AG04450 (cell line): ENCODE data around the gene NCEH1. TPM values are rescaled to one million over a fixed set of nuclear protein-coding genes. Genes with fewer than 3 reads are reported as not detected.

Source experiments
- CTCF ChIA-PET: fragments of 300-600, 350-600 bp; formaldehyde crosslinking; extraction: SDS; loops from one replicate; lab custom pipeline; 2022; ENCODE audit warnings: antibody characterized with exemption, inconsistent platforms; lab: Charles Lee
- POLR2A ChIA-PET: fragments of 350-600 bp; formaldehyde crosslinking; extraction: SDS; loops from one replicate; lab custom pipeline; 2021; ENCODE audit warnings: antibody characterized with exemption, inconsistent platforms; lab: Yijun Ruan, JAX
- DNase-seq: peaks from one replicate; pipeline ENCODE4 v3.0.0-alpha.2; 2011; ENCODE audit warnings: low read depth, low spot score
- H3K27ac ChIP-seq: one replicate; pipeline ENCODE4 v1.5.1; 2012; ENCODE audit warnings: low read depth, low read length, control low read depth
- H3K27me3 ChIP-seq: one replicate; pipeline ENCODE4 v1.6.0; 2012; ENCODE audit warnings: low read length; ENCODE audit not compliant: control insufficient read depth, insufficient read depth
- H3K4me3 ChIP-seq: 2 replicates; pipeline ENCODE4 v1.5.1; 2011; ENCODE audit warnings: mild to moderate bottlenecking, low read depth, low read length, control low read depth
- H3K9me3 ChIP-seq: 2 replicates; pipeline ENCODE4 v1.5.1; 2012; ENCODE audit warnings: low read length; ENCODE audit not compliant: control insufficient read depth, insufficient read depth
- polyA plus RNA-seq: library from polyadenylated mRNA; depleted of rRNA; stranded (reverse); fragments of >200 nt; gene quantifications from 2 replicates; pipeline ENCODE4 v1.2.3, GENCODE V29; 2011
- TF ChIP-seq, protein P1 (sequence below): IDR thresholded peaks from 2 replicates; pipeline ENCODE4 v1.5.1; 2011; ENCODE audit warnings: low read depth, low read length, control low read depth, inconsistent platforms

Gene NCEH1
- polyA plus RNA-seq, 1 experiment: 14.6 TPM

GRCh38 chr3:172679599-172679998, 31.3 kb downstream of the NCEH1 start:
- ChIA-PET CTCF (interaction anchor here (1.5 kb wide), 1 partner anchor 908 kb away, joined by 3 read pairs; no protein-coding TSS in a partner anchor), POLR2A (no interaction called here)
- H3K27me3 ChIP-seq: no peaks in the 10 kb centered on the region
- H3K9me3 ChIP-seq: no peaks in the 10 kb centered on the region
- no peak overlapping the region for H3K4me3 ChIP-seq
- TF ChIP-seq, protein P1, sequence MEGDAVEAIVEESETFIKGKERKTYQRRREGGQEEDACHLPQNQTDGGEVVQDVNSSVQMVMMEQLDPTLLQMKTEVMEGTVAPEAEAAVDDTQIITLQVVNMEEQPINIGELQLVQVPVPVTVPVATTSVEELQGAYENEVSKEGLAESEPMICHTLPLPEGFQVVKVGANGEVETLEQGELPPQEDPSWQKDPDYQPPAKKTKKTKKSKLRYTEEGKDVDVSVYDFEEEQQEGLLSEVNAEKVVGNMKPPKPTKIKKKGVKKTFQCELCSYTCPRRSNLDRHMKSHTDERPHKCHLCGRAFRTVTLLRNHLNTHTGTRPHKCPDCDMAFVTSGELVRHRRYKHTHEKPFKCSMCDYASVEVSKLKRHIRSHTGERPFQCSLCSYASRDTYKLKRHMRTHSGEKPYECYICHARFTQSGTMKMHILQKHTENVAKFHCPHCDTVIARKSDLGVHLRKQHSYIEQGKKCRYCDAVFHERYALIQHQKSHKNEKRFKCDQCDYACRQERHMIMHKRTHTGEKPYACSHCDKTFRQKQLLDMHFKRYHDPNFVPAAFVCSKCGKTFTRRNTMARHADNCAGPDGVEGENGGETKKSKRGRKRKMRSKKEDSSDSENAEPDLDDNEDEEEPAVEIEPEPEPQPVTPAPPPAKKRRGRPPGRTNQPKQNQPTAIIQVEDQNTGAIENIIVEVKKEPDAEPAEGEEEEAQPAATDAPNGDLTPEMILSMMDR: no peak
- H3K27ac ChIP-seq: no peak overlapping the region
- DNase-seq: no peak

GRCh38 chr3:172678068-172678467, 32.8 kb downstream of the NCEH1 start:
- ChIA-PET CTCF (interaction anchor here (0.5 to 0.8 kb wide), 2 partner anchors 11 to 33 kb away, joined by 3 to 4 read pairs; no protein-coding TSS in a partner anchor), POLR2A (no interaction called here)
- DNase-seq: no peak
- peak overlapping the region; percentile 47 for H3K27ac ChIP-seq
- no peaks in the 10 kb centered on the region for H3K27me3 ChIP-seq
- TF ChIP-seq, protein P1: no peak
- no peak overlapping the region for H3K4me3 ChIP-seq
- no peaks in the 10 kb centered on the region for H3K9me3 ChIP-seq

GRCh38 chr3:172676196-172676922, 34.5 kb downstream of the NCEH1 start:
- DNase-seq: no peak
- H3K27ac ChIP-seq: peak overlapping the region; percentile 71
- H3K9me3 ChIP-seq: no peaks in the 10 kb centered on the region
- POLR2A ChIA-PET: interaction anchor here (0.9 to 1.2 kb wide), 3 partner anchors 18 to 35 kb away, joined by 3 read pairs; partner anchors contain the start of gene NCEH1
- CTCF ChIA-PET: interaction anchor here (0.6 to 1.5 kb wide), 10 partner anchors 9 to 344 kb away, joined by 3 to 17 read pairs (median 4); no protein-coding TSS in a partner anchor
- no peaks in the 10 kb centered on the region for H3K27me3 ChIP-seq
- H3K4me3 ChIP-seq: peak overlapping the region; percentile 10; the same call in 1 of the 2 replicates
- TF ChIP-seq, protein P1: no peak

DNA sequence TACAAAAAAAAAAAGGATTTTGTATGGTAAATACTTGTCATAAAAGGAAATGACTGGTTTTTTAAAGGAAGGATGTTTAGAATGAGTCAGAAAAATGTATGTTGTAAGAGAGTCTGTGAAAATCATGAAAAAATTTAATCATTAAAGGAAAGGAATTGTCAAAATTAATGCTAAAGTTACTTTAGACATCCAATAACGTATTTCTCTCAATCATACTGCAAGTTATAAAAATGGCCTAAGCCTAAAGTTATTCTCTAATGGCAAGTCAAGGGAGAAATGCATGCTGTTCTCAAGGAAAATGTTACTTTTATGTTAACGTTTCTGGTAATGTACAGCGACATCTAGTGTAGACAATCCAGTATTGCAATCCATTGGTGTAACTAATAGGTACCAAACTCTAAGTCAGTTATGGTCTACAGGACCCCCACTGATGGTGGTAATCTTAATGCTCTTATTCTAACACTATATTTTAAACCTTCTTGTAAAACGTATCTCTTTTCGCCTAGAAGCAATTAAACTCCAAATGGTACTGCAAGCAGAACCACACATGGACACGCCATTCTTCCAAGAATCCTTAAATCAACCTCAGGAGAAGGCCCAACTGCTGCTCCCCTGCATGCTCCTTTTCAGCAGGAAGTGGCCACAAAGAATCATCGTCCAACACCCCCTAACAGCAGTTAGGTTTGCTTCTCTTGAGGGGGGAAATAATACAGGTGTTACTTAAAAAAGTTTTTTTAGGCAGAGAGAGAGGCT, 35.2 kb downstream of the NCEH1 start:
- Histone ChIP-seq H3K4me3 (no peak overlapping the region), H3K27ac (peak overlapping the region; percentile 71), H3K27me3 (no peaks in the 10 kb centered on the region), H3K9me3 (no peaks in the 10 kb centered on the region)
- no peak for DNase-seq
- TF ChIP-seq, protein P1: peak; percentile 69
- ChIA-PET POLR2A (interaction anchor here (0.9 kb wide), 1 partner anchor 36 kb away, joined by 3 read pairs; the partner anchor contains the start of gene NCEH1), CTCF (interaction anchor here (1.0 to 3.9 kb wide), 7 partner anchors 8 to 73 kb away, joined by 3 to 47 read pairs (median 4); partner anchors contain the start of gene ECT2)
